ENCODE results near the gene SAFB.

SAFB gene

GRCh38 chr19:5628461-5628860 is 5.6 kb downstream of the SAFB start:
- Histone ChIP-seq H3K4me1 (ENCODE audit: insufficient read depth, low read length, poor library complexity, severe bottlenecking) (peaks cover 63% of the 10 kb centered on the region), H3K79me2 (ENCODE audit: insufficient read depth, low read length) (peaks cover 100% of the 10 kb centered on the region), H2AFZ (ENCODE audit: low read length) (no peak overlapping the region), H3K4me3 (ENCODE audit: low read length, poor library complexity, severe bottlenecking) (peak overlapping the region; percentile 100), H3K9me2 (replicated peaks; ENCODE audit: low read depth, low read length) (no peaks in the 10 kb centered on the region), H3K36me3 (ENCODE audit: insufficient read depth, low read length) (peaks cover 60% of the 10 kb centered on the region), H4K20me1 (ENCODE audit: insufficient read depth, low read length, poor library complexity, severe bottlenecking) (peaks cover 95% of the 10 kb centered on the region), H3K9ac (ENCODE audit: low read depth, low read length, poor library complexity, severe bottlenecking) (peak overlapping the region; percentile 30), H3K27me3 (ENCODE audit: insufficient read depth, low read length, poor library complexity, severe bottlenecking) (no peaks in the 10 kb centered on the region), H3K9me3 (ENCODE audit: insufficient read depth, low read depth, low read length) (no peaks in the 10 kb centered on the region), H3K4me2 (ENCODE audit: low read depth, low read length, poor library complexity, severe bottlenecking) (peak overlapping the region; percentile 99), H3F3A (ENCODE audit: low read depth) (no peaks in the 10 kb centered on the region)
- no peak for TF ChIP-seq CTCF (conservative IDR thresholded peaks at IDR 0.05; ENCODE audit: low read length)
- no peak for TF ChIP-seq EZH2phosphoT487 (IDR thresholded peaks at IDR 0.05; ENCODE audit: borderline replicate concordance)

- peaks cover 94% of the 10 kb centered on the region for H4K20me1 ChIP-seq (ENCODE audit: insufficient read depth, low read length, poor library complexity, severe bottlenecking)
- H2AFZ ChIP-seq (ENCODE audit: low read length) = no peak overlapping the region
- H3K4me3 ChIP-seq (ENCODE audit: low read length, poor library complexity, severe bottlenecking) = peak overlapping the region; percentile 100
- peak overlapping the region; percentile 30 for H3K9ac ChIP-seq (ENCODE audit: low read depth, low read length, poor library complexity, severe bottlenecking)
- H3K4me1 ChIP-seq (ENCODE audit: insufficient read depth, low read length, poor library complexity, severe bottlenecking) = peaks cover 63% of the 10 kb centered on the region
- peak overlapping the region; percentile 99 for H3K4me2 ChIP-seq (ENCODE audit: low read depth, low read length, poor library complexity, severe bottlenecking)
- H3K9me3 ChIP-seq (ENCODE audit: insufficient read depth, low read depth, low read length) = no peaks in the 10 kb centered on the region
- H3K9me2 ChIP-seq (replicated peaks; ENCODE audit: low read depth, low read length) = no peaks in the 10 kb centered on the region
- no peaks in the 10 kb centered on the region for H3K27me3 ChIP-seq (ENCODE audit: insufficient read depth, low read length, poor library complexity, severe bottlenecking)
- H3F3A ChIP-seq (ENCODE audit: low read depth) = no peaks in the 10 kb centered on the region
- H3K36me3 ChIP-seq (ENCODE audit: insufficient read depth, low read length) = peaks cover 60% of the 10 kb centered on the region
- peaks cover 100% of the 10 kb centered on the region for H3K79me2 ChIP-seq (ENCODE audit: insufficient read depth, low read length)
- TF ChIP-seq EZH2phosphoT487 (IDR thresholded peaks at IDR 0.05; ENCODE audit: borderline replicate concordance) = no peak
- TF ChIP-seq CTCF (conservative IDR thresholded peaks at IDR 0.05; ENCODE audit: low read length) = no peak
These were observed 6.1 kb downstream of the SAFB start for GRCh38 chr19:5628919-5629481.

GRCh38 chr19:5631567-5632240 is 8.8 kb downstream of the SAFB start:
- Histone ChIP-seq H2AFZ (ENCODE audit: low read length) (no peak overlapping the region), H3K27me3 (ENCODE audit: insufficient read depth, low read length, poor library complexity, severe bottlenecking) (no peaks in the 10 kb centered on the region), H3K4me3 (ENCODE audit: low read length, poor library complexity, severe bottlenecking) (peak overlapping the region; percentile 1), H3K36me3 (ENCODE audit: insufficient read depth, low read length) (peaks cover 54% of the 10 kb centered on the region), H4K20me1 (ENCODE audit: insufficient read depth, low read length, poor library complexity, severe bottlenecking) (peaks cover 94% of the 10 kb centered on the region), H3K9me3 (ENCODE audit: insufficient read depth, low read depth, low read length) (no peaks in the 10 kb centered on the region), H3K9me2 (replicated peaks; ENCODE audit: low read depth, low read length) (no peaks in the 10 kb centered on the region), H3F3A (ENCODE audit: low read depth) (no peaks in the 10 kb centered on the region), H3K79me2 (ENCODE audit: insufficient read depth, low read length) (peaks cover 100% of the 10 kb centered on the region), H3K4me2 (ENCODE audit: low read depth, low read length, poor library complexity, severe bottlenecking) (peak overlapping the region; percentile 39), H3K9ac (ENCODE audit: low read depth, low read length, poor library complexity, severe bottlenecking) (no peak overlapping the region), H3K4me1 (ENCODE audit: insufficient read depth, low read length, poor library complexity, severe bottlenecking) (peaks cover 38% of the 10 kb centered on the region)
- TF ChIP-seq EZH2phosphoT487 (IDR thresholded peaks at IDR 0.05; ENCODE audit: borderline replicate concordance) (no peak), CTCF (conservative IDR thresholded peaks at IDR 0.05; ENCODE audit: low read length) (no peak)

Data from Loucy (cell line).